Glutamatergic neuron (in vitro differentiated cells): ENCODE data around the gene C19orf85. TPM values are rescaled to one million over a fixed set of nuclear protein-coding genes. Genes with fewer than 3 reads are reported as not detected.

Experiments used
- DNase-seq: peaks from one replicate; pipeline ENCODE4 v3.0.0; 2022
- H3K27ac Mint-ChIP-seq: one replicate; pipeline ENCODE4 v1.8.0; 2020; ENCODE audit warnings: mild to moderate bottlenecking, mixed read lengths, inconsistent platforms; ENCODE audit not compliant: unreplicated experiment
- H3K27me3 Mint-ChIP-seq: one replicate; pipeline ENCODE4 v1.8.0; 2020; ENCODE audit warnings: mild to moderate bottlenecking, moderate library complexity, mixed read lengths, inconsistent platforms; ENCODE audit not compliant: unreplicated experiment
- H3K36me3 Mint-ChIP-seq: one replicate; pipeline ENCODE4 v1.8.0; 2020; ENCODE audit warnings: mild to moderate bottlenecking, mixed read lengths, inconsistent platforms; ENCODE audit not compliant: unreplicated experiment
- H3K4me1 Mint-ChIP-seq: one replicate; pipeline ENCODE4 v1.8.0; 2020; ENCODE audit warnings: mild to moderate bottlenecking, low read depth, mixed read lengths, inconsistent platforms; ENCODE audit not compliant: unreplicated experiment
- H3K4me3 Mint-ChIP-seq: one replicate; pipeline ENCODE4 v1.8.0; 2020; ENCODE audit warnings: mild to moderate bottlenecking, mixed read lengths, inconsistent platforms; ENCODE audit not compliant: unreplicated experiment
- H3K9me3 Mint-ChIP-seq: one replicate; pipeline ENCODE4 v1.8.0; 2020; ENCODE audit warnings: mild to moderate bottlenecking, moderate library complexity, mixed read lengths, inconsistent platforms; ENCODE audit not compliant: unreplicated experiment
- CTCF ChIP-seq: fragments of 200-600 bp; sonication (generic); IDR thresholded peaks from one replicate; pipeline ENCODE4 v1.5.0; 2021; ENCODE audit not compliant: partially characterized antibody, unreplicated experiment
- total RNA-seq: library from RNA; stranded (reverse); fragmentation: NEBNext Ultra II Directional; extraction: Animal tissue kit (Norgen Biotek cat#: 25700); gene quantifications from one replicate; pipeline ENCODE4 v1.2.1, GENCODE V29; 2021; ENCODE audit not compliant: unreplicated experiment

Gene C19orf85
- total RNA-seq, 1 donor from 2014 or later = not detected

- TF ChIP-seq CTCF = no peak
- Mint-ChIP-seq H3K4me1 (peaks cover 18% of the 10 kb centered on the region), H3K36me3 (no peaks in the 10 kb centered on the region), H3K27me3 (peaks cover 10% of the 10 kb centered on the region), H3K4me3 (peak overlapping the region; percentile 63), H3K9me3 (peaks cover 12% of the 10 kb centered on the region), H3K27ac (peak overlapping the region; percentile 64)
- DNase-seq = no peak
Observed at GRCh38 chr19:55457683-55458457, 6.7 kb downstream of the C19orf85 start.

DNA sequence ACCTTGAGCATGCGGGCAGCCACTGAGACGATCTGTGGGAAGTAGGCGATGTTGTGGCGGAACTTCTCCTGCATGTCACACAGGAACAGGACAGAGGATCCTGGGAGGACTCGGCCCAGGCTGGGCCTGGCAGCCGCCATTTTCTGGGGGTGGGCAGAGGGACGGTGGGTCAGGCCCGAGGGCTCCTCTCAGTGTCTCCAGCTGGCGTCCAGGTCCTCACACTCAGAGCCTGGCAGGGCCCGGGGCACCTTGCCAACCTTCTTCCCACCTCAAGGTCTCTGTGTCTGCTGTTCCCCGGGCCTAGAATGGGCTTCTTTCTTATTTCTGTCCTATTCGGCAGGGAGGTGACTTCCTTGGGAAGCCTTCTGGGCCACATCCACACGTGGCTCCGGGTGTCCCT lies 8.2 kb downstream of the C19orf85 start:
- Mint-ChIP-seq H3K27ac (no peak overlapping the region), H3K9me3 (peaks cover 13% of the 10 kb centered on the region), H3K36me3 (no peaks in the 10 kb centered on the region), H3K4me3 (no peak overlapping the region), H3K4me1 (peaks cover 18% of the 10 kb centered on the region), H3K27me3 (peaks cover 12% of the 10 kb centered on the region)
- no peak for DNase-seq
- TF ChIP-seq CTCF = no peak

DNA sequence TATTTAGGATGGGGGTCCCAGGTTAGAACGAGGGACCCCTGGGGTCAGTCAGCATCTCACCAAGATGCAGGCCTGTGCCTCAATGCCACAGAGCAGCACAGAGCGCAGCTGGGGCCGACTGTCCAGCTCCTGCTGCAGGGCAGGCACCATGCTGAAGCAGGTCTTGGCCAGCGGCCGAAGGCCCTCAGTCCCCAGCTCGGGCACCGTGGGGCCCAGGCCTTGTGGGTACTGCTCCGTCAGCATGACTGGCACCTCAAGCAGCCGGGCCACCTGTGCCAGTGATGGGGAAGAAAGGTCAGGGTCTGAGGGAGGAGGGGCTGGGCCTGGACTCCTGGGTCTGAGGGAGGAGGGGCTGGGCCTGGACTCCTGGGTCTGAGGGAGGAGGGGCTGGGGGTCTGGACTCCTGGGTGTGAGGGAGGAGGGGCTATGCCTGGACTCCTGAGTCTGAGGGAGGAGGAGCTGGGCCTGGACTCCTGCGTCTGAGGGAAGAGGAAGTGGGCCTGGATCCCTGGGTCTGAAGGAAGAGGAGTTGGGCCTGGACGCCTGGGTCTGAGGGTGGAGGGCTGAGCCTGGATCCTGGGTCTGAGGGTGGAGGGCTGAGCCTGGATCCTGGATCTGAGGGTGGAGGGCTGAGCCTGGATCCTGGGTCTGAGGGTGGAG lies 8.8 kb downstream of the C19orf85 start:
- no peak overlapping the region for H3K27ac Mint-ChIP-seq
- no peak for DNase-seq
- H3K4me3 Mint-ChIP-seq = no peak overlapping the region
- H3K36me3 Mint-ChIP-seq = no peaks in the 10 kb centered on the region
- H3K27me3 Mint-ChIP-seq = peaks cover 12% of the 10 kb centered on the region
- peaks cover 18% of the 10 kb centered on the region for H3K4me1 Mint-ChIP-seq
- TF ChIP-seq CTCF = no peak
- peaks cover 13% of the 10 kb centered on the region for H3K9me3 Mint-ChIP-seq

- peak overlapping the region; percentile 68 for H3K27ac Mint-ChIP-seq
- peak; percentile 82 for DNase-seq
Observed at GRCh38 chr19:55454787-55455243, 9.7 kb downstream of the C19orf85 start.

More at GRCh38 chr19:55454787-55455243, 9.7 kb downstream of the C19orf85 start:
- H3K9me3 Mint-ChIP-seq = peaks cover 13% of the 10 kb centered on the region
- peaks cover 15% of the 10 kb centered on the region for H3K27me3 Mint-ChIP-seq
- H3K36me3 Mint-ChIP-seq = no peaks in the 10 kb centered on the region
- TF ChIP-seq CTCF = peak; percentile 73
- H3K4me1 Mint-ChIP-seq = peaks cover 10% of the 10 kb centered on the region
- H3K4me3 Mint-ChIP-seq = no peak overlapping the region
